HG03520 (cell line): Measurements from ENCODE around the gene DUT.
A peak's percentile ranks its signal among the peaks of the same experiment; 100 is the strongest.

Source experiments
- ATAC-seq: cut with Tn5 transposase; IDR thresholded peaks from one replicate; pipeline ENCODE4 v1.9.1; 2021; ENCODE audit warnings: mild to moderate bottlenecking, moderate library complexity; ENCODE audit not compliant: unreplicated experiment

DUT gene

DNA sequence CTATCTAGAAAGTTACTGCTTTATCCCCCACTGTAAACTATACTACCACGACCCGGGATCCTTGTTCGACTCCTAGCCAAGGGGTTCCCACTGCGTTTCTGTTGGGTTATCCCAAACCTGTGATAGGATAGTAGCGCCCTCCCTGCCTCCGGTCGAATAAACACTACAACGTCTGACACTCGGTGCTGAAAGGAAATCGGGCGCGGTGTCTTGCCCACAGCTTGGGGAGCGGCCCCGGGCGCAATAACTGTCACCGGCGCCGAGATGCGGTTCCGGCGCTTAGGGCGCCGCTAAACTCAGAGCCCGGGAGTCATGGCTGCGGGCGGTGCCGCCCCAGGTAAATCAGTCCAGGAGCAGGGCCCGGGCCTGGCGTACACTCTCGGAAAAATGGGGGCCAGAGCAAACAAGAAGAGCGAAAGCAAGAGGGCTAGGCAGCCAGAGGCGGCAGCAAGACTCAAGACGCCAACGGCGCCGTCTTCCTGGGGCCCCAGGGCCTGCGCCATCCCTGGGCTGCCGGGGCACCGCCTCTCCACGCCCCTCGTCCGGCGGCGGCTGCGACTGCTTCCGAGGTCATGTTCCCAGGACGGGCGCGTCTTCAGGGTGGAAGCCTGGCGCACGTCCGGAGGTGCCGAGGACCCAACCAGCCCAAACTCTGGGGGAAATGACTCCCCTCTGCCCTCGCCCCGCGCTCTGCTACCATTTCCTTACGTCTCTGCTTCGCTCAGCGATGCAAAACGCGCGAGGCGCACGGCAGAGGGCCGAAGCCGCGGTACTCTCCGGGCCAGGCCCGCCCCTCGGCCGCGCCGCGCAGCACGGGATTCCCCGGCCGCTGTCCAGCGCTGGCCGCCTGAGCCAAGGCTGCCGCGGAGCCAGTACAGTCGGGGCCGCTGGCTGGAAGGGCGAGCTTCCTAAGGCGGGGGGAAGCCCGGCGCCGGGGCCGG lies at the start of gene DUT:
TSS of gene DUT (plus strand) at position 575 of the 941 bp plus-strand sequence. CDS start at position 662, 87 bp downstream.
- peak; percentile 72 for ATAC-seq

DNA sequence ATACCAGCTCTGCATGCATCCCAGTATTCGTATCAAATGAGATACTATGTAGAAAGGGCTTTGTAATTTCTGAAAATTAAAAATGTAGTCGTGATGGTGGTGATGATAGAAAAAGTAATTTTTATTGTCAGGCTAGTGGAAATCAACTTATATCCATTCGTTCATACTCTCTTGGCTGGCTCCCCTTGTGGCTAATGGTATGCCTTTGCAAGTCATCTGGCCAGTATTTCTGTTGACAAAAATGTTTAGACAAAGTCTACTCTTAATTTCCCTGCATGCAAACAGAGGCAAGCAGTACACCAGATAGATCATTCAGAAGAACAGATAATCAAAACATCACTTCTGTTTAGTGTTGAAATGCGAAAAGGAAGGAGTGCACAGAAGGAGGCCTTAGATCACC lies 49.6 kb upstream of the DUT start:
- ATAC-seq, result no peak

DNA sequence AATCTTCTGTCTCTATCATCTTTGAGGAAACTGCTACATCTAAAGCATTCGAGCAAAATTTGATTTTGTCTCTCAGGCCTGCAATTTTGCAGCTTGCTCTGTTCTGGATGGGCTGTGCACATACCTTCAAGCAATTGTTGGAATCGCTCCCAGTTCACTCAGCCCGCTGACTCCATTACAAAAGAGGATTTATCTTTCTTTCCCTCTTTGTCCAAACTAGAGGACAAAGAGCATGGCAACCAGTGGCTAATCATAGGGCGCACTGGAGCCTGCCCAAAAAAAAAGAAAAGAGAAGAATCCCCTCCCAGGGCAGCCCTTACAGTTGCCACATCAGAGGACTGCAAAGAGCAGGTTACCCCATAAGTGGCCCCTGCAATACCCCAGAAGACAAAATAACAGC lies 49.0 kb upstream of the DUT start:
- ATAC-seq, result no peak

DNA sequence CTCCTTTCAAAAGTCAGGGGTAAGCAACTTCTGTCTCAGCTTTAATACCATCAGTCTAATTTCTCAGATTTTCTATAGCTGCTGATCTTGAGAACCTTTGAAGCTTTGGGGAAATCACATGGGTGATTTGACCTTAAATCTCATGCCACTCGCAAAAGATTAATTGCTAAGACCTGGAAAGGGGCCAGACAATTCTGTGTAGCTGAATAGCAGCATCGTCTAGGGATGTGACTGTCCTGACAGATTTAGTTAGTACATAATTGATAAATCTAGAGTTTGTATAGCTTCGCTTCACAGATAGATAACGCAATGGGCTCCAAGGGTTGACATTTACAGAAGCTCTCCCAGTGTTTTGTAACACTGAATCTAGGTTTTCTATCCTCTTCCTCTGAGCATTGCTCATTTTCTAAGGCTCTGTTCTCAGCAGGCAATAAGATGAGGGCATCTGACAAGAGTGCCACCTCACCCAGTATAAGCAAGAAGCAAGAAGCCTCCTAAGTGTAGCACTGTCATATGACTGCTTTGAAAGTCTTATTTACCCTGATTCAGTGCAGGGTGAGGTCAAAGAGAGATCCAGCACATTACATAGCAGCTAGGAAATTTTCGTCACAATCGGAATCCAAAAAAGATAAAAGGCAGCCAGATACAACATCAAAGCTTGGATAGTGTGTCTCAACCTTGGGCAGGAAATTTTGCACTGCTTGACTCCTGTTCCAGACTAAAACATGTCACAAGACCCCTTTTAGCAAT lies 47.7 kb upstream of the DUT start:
- ATAC-seq, result no peak

DNA sequence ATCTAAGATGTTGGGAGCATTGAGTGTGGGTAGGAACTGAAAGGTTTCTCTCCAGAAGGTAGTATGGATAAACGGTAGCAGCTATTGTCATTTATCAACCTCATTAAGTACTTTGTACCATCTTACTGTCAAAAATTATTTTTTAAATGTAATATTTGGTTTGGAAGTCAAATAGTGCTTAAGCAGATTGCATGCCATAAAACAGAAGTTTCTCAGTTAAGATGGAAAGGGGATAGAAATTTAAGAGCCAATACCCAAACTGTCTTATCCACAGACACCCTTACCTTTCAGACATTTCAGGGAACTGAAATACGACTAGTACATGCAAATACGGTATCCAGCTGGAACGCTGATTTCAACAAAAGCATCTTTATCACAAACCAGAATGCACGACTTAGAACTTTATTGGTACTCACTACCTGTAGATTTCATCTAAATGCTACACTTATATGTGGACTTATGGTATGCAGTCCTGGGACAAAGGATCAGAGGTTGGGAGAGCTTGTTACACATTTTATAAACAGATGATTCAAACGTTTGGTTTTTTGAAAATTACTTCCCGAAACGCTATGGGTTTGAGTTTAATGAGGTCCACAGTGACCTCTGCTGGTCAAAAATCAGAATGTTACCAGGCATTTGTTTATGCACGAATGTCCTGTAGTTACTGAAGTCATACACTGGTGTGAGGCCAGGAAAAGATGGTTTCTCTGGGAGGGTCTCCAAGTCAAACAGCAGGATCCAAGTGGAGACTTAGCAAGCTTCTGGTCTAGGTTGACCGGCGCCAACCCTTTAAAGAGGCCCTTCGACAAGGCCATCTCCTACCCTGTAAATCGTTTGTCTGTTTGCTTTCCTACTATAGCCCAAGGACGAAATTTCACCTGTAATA lies 45.7 kb upstream of the DUT start:
- peak; percentile 58 for ATAC-seq

DNA sequence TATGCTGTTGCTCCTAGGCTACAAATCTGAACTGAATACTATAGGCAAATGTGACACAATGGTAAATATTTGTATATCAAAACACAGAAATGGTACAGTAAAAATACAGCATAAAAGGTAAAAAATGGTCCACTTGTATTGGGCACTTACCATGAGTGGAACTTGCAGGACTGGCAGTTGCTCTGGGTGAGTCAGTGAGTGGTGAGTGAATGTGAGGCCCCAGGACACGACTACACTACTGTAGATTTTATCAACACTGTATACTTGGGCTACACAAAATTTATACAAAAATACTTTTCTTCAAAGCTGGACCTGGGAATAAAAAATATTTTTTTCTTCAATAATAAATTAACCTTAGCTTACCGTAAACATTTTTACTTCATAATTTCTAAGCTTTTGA lies 41.6 kb upstream of the DUT start:
- no peak for ATAC-seq

DNA sequence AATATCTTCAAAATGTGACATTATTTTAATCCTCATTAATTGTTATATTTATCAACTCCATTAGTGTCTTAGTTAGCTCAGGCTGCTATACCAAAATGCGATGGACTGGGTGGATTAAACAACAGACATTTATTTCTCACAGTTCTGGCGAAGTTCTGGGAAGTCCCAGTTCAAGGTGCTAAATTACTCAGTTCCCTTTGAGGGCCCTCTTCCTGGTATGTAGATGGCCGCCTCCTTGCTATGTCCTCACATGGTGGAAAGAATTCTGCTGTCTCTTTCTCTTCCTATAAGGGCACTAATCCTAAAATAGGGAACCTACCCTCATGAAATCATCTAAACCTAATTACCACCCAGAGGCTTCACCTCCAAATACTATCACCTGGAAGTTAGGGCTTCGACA lies 38.8 kb upstream of the DUT start:
- ATAC-seq, result no peak

DNA sequence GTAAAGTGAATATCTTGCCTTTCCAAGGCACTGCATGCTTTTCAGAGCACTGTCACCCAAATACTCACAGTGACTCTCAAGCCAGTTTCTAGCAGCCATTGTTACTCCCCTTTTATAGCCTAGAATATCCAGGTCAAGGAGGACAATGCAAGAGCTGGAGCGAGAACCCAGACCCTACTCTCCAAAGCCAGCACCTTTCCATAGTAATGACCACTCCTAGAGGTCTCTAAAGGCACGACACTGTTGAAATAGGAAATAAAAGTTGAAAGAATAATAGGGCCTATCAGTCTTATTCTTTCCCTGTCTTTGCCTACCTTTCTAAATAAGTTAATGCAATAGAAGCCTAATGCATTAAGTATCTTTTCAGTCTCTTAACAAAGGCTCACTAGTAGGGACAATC lies 33.6 kb upstream of the DUT start:
- no peak for ATAC-seq

DNA sequence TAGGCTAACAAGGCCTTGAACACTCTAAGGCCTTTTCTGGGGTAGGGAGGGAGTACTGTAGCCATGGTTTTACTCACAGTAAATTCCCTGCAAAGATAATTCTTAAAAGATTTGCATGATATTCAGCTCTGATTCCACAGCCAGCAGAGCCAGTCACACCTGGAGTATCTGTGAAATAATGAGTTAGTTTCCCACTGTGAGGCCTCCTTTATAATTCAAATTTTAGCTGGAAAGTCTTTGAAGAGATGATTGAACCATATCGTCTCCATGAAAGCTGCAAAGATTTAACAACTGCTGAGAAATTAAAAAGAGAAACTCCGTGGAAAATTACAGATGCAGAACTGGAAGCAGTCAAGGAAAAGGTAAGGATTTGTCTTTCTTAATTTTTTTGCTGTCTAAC lies 32.3 kb upstream of the DUT start:
- ATAC-seq, result no peak

DNA sequence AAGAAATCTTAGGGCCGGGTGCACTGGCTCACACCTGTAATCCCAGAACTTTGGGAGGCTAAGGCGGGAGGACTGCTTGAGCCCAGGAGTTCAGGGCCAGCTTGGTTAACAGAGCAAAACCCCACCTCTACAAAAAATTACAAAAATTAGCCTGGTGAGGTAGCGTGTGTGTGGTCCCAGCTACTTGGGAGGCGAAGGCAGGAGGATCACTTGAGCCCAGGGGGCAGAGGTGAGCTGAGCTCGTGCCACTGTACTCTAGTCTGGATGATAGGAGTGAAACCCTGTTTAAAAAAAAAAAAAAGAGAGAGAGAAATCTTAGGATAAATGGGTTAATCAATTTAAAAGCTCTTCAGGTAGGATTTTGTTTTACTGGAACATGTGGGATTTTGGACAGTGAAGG lies 31.2 kb upstream of the DUT start:
- ATAC-seq, result no peak

DNA sequence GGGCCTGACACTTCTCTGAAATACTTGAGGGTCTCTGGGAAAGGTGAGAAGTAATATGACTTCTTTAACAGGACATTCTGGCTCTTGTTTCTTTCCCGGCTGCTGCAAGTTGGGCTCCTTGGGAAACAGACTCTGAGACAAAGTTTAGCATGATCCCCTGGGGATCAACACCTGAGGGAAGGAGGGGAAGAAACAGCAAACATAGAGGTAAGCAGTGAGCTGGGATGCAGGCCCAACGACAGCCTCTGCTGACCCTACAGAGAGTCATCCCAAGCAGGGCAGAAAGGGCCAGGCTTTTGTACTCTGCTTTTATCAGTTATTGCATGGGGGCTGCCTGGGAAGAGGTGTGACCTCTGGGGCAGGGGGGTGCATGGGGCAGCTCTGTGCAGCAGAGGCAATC lies 26.8 kb upstream of the DUT start:
- ATAC-seq, result no peak

DNA sequence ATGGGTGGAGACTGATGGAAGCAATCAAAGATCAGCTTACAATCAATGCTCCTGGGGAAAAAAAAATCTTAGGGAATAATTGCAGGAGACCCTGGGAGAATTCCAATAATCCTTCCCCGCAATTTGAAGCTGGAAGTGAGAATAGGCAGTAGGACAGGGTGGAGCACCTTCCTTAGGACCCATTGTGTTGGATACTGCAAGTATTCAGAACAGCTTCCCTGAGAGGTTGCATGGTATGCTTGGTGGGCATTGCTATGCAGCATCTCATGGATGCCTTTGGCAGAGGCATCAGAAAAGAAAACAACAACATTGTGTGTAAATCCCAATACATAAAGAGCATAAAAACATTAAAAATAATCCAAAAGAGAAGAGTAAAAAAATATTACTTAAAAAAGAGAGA lies 24.6 kb upstream of the DUT start:
- ATAC-seq, result no peak

DNA sequence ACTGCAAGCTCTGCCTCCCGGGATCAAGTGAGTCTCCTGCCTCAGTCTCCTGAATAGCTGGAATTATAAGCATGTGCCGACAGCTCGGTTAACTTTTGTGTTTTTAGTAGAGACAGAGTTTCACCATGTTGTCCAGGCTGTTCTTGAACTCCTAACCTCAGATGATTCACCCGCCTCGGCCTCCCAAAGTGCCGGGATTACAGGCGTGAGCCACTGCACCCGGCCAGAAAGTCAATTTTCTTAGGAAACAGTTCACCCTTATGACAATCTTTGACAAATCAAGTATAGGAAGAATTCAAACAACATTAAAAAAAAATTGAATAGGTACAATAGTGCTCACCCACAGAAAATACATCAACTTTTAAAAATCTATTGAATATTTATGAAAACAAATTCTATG lies 23.6 kb upstream of the DUT start:
- ATAC-seq, result no peak

DNA sequence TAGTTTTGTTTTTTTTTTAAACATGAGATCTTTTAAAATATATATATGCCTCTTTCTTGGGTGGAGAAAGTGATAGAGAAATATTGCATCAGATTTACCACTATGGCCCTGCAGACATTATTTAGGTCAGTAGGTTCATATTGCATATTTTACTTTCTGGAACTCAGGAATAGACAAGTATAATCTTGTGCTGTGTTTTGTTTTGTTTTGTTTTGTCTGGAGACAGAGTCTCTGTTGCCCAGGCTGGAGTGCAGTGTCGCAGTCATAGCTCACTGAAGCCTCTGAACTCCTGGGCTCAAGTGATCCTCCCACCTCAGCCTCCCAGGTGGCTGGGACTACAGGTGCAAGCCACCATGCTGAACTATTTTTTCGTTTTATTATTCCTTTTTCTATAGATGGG lies 21.5 kb upstream of the DUT start:
- no peak for ATAC-seq

DNA sequence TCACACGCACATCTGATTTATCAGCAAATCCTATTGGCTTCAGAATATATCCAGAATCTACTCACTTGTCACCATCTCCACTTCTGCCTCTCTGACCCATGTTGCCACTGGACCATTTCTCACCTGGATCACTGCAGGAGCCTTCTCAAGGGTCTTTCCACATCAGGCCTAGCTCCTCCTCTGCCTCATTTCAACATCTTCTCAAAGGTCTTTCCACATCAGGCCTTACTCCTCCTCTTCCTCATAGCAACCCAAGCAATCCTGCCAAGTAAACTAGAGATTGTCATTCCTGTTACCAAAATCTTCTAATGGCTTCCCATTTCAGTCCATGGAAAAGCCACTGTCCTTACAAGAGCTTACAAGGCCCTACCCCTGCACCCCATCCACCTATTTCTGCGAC lies 18.0 kb upstream of the DUT start:
- ATAC-seq, result no peak

DNA sequence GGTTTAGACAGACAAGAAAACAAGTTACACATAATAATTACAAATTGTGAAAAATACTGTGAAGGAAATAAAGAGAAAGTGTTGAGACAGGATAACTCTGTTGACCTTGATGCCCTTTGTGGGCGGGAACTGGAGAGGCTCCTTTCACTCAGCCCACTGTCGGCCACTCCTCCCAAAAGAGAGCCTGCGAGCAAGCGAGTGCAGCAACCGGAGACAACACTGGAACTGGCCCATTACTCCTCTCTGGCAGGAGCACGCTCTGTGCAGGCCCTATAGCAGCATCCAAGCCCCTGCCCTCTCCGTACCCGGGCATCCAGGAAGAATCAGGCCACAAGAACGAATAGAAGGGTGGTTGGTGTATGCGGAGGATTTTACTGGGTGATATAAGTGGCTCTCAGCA lies 16.2 kb upstream of the DUT start:
- no peak for ATAC-seq

DNA sequence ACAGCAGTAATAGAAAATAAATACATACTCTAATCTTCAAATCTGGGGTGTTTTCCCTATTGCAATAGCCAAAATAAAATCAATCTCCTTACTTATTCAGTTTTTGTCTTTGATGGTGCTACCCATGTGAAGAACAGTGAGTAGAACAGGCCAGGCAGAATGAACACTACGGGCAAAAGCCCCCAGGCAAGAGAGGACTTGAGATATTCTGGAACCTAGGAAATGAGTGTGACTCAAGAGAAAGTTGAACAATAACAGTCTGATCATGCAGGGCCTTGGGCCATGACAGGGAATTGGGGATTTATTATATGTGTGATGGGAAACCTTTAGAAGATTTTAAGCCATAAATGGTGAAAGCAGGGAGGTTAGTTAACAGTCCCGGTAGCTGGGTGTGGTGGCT lies 14.0 kb upstream of the DUT start:
- ATAC-seq, result no peak

DNA sequence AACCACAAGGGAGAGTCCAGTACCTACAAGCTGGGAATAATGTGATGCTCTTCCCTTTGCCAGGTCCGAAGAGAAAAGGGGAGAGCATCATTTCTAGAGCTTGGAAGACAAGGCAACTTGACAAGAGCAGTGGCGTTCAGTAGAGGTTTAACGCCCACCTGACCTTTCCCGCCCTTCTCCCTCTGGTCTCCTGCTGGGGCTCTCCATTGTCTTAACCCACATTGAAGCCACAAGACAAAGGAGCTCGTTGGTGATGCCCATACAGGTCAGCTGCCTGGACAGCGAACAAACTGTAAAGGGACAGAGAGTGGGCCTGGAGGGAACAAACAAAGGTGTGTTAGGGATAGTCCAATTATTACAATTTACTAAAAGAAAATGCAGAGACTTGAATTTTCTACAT lies 13.1 kb upstream of the DUT start:
- ATAC-seq, result no peak

DNA sequence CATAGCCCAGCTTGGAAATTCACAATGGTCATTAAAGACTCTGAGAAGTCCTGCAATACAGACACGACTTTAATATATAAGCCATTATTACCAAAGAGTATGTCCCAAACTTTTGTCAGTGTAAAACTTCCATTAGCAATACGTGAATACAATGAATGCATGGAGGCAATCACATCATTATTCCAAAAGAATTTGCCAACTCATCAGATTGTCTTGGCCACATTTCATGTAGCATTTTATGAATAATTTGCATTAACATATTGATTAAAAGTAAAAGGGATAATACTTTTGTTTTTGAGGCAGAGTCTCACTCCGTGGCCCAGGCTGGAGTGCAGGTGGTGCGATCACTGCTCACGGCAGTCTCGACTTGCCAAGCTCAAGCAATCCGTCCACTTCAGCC lies 7.9 kb upstream of the DUT start:
- no peak for ATAC-seq

DNA sequence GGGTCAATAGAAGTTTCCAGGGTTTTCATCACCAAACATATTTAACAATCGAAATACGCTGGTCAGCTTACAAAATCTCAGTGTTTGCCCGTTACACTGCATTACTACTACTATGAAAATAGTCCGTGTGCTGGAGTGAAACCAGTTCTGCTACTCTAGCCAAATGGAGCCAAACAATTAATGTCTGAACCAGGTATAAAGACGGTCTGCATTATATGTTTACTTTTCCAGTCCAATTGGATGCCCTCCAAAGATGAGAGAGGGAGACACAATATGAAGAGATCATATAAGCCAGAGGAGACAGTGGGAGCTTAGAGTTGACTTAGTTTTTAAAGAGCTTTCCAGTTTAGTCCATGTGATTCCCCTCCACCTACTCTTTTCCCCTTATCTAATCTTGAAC lies 6.3 kb upstream of the DUT start:
- ATAC-seq, result no peak

DNA sequence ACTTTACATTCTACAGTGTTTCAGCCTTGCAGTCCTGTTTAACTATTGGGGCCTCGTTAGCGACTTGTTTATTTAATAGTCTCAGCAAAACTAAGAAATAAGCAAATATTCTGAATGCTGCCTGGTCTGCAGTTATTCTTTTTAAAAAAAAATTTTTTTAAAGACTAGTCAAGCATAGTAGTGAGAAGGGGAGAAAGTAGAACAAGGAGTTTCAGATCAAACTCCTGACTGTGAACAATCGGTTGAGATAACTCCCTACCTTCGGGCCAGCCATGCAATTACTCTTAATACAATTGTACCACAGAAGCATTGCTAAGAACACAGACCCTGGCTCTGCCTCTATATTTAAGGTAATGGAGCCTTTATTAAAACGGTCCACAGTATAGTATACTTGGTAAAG lies 5.8 kb upstream of the DUT start:
- ATAC-seq, result no peak
